H9 (cell line): ENCODE data around the gene PRSS27. TPM values are rescaled to one million over a fixed set of nuclear protein-coding genes. Genes with fewer than 3 reads are reported as not detected.

Experiments
- DNase-seq: peaks from one replicate; pipeline ENCODE4 v3.0.0-alpha.2; 2017
- H2AFZ ChIP-seq: one replicate; pipeline ENCODE4 v1.6.1; 2013; ENCODE audit warnings: mild to moderate bottlenecking, low read length, control low read depth, moderate library complexity
- H2AK5ac ChIP-seq: 2 replicates; pipeline ENCODE4 v1.6.1; 2013; ENCODE audit warnings: low read length, control low read depth, mixed read lengths; ENCODE audit not compliant: insufficient read length
- H2BK120ac ChIP-seq: one replicate; pipeline ENCODE4 v1.6.1; 2013; ENCODE audit warnings: low read depth, mild to moderate bottlenecking, low read length, control low read depth, inconsistent platforms; ENCODE audit not compliant: poor library complexity, severe bottlenecking
- H2BK12ac ChIP-seq: 2 replicates; pipeline ENCODE4 v1.6.1; 2013; ENCODE audit warnings: low read length, control low read depth, mixed read lengths, low read depth; ENCODE audit not compliant: insufficient read length
- H2BK15ac ChIP-seq: 2 replicates; pipeline ENCODE4 v1.6.1; 2013; ENCODE audit warnings: low read depth, low read length, control low read depth
- H2BK20ac ChIP-seq: one replicate; pipeline ENCODE4 v1.6.1; 2013; ENCODE audit warnings: low read depth, mild to moderate bottlenecking, low read length, control low read depth, inconsistent platforms; ENCODE audit not compliant: poor library complexity, severe bottlenecking
- H2BK5ac ChIP-seq: 2 replicates; pipeline ENCODE4 v1.6.1; 2013; ENCODE audit warnings: low read length, control low read depth, mixed read lengths; ENCODE audit not compliant: insufficient read length
- H3K14ac ChIP-seq: 2 replicates; pipeline ENCODE4 v1.6.1; 2013; ENCODE audit warnings: low read length, control low read depth; ENCODE audit not compliant: insufficient read depth
- H3K18ac ChIP-seq: 2 replicates; pipeline ENCODE4 v1.6.1; 2013; ENCODE audit warnings: low read depth, mild to moderate bottlenecking, mixed read lengths, low read length, control low read depth; ENCODE audit not compliant: insufficient read length
- H3K23ac ChIP-seq: 2 replicates; pipeline ENCODE4 v1.6.1; 2013; ENCODE audit warnings: low read length, control low read depth, mixed read lengths, low read depth; ENCODE audit not compliant: insufficient read length
- H3K23me2 ChIP-seq: 2 replicates; pipeline ENCODE4 v1.6.1; 2013; ENCODE audit warnings: low read depth, mild to moderate bottlenecking, mixed read lengths, low read length, control low read depth; ENCODE audit not compliant: insufficient read length, poor library complexity, severe bottlenecking
- H3K27ac ChIP-seq: 2 replicates; pipeline ENCODE4 v1.5.1; 2013; ENCODE audit warnings: low read length, control low read depth, mixed read lengths, low read depth; ENCODE audit not compliant: insufficient read length
- H3K27me3 ChIP-seq: 2 replicates; pipeline ENCODE4 v1.6.1; 2013; ENCODE audit warnings: low read length, control low read depth, inconsistent platforms; ENCODE audit not compliant: insufficient read depth
- H3K4ac ChIP-seq: 2 replicates; pipeline ENCODE4 v1.6.1; 2013; ENCODE audit warnings: low read depth, mild to moderate bottlenecking, control low read depth, inconsistent platforms, low read length, moderate library complexity
- H3K4me1 ChIP-seq: 2 replicates; pipeline ENCODE4 v1.6.1; 2013; ENCODE audit warnings: low read length, control low read depth, inconsistent platforms; ENCODE audit not compliant: insufficient read depth
- H3K4me2 ChIP-seq: 2 replicates; pipeline ENCODE4 v1.6.1; 2013; ENCODE audit warnings: low read length, control low read depth, mixed read lengths; ENCODE audit not compliant: insufficient read length, insufficient read depth
- H3K56ac ChIP-seq: 2 replicates; pipeline ENCODE4 v1.6.1; 2013; ENCODE audit warnings: low read depth, mild to moderate bottlenecking, mixed read lengths, low read length, control low read depth; ENCODE audit not compliant: insufficient read length
- H3K79me1 ChIP-seq: 2 replicates; pipeline ENCODE4 v1.6.1; 2013; ENCODE audit warnings: low read depth, mild to moderate bottlenecking, moderate library complexity, low read length, control low read depth, inconsistent platforms; ENCODE audit not compliant: insufficient read depth, poor library complexity, severe bottlenecking
- H3K79me2 ChIP-seq: 2 replicates; pipeline ENCODE4 v1.6.1; 2013; ENCODE audit warnings: low read length, control low read depth, inconsistent platforms; ENCODE audit not compliant: insufficient read depth
- H3K9ac ChIP-seq: 2 replicates; pipeline ENCODE4 v1.6.1; 2013; ENCODE audit warnings: low read length, control low read depth, mixed read lengths; ENCODE audit not compliant: insufficient read length; ENCODE audit errors: extremely low read depth
- H3K9me3 ChIP-seq: one replicate; pipeline ENCODE4 v1.6.1; 2013; ENCODE audit warnings: low read depth, low read length, inconsistent platforms; ENCODE audit not compliant: control insufficient read depth
- H3T11ph ChIP-seq: one replicate; pipeline ENCODE4 v1.6.1; 2013; ENCODE audit warnings: mild to moderate bottlenecking, low read length, control low read depth, inconsistent platforms
- H4K20me1 ChIP-seq: one replicate; pipeline ENCODE4 v1.6.1; 2013; ENCODE audit not compliant: control insufficient read depth, insufficient read length, insufficient read depth
- H4K5ac ChIP-seq: 2 replicates; pipeline ENCODE4 v1.6.1; 2013; ENCODE audit warnings: low read depth, mild to moderate bottlenecking, mixed read lengths, low read length, control low read depth; ENCODE audit not compliant: insufficient read length
- H4K8ac ChIP-seq: replicated peaks from 2 replicates; pipeline ENCODE4 v1.6.1; 2013; ENCODE audit warnings: low read length, control low read depth, mixed read lengths, low read depth; ENCODE audit not compliant: insufficient read length
- H4K91ac ChIP-seq: 2 replicates; pipeline ENCODE4 v1.6.1; 2013; ENCODE audit warnings: low read depth, mild to moderate bottlenecking, moderate library complexity, mixed read lengths, low read length, control low read depth; ENCODE audit not compliant: insufficient read length
- H3K27ac Mint-ChIP-seq, 3 experiments: 2 replicates in 2 of 3; 3 replicates in 1 of 3; pipeline ENCODE4 v1.8.0; 2020 to 2021; ENCODE audit warnings: mixed read lengths in 3 of 3, mild to moderate bottlenecking in 1 of 3, moderate library complexity in 1 of 3
- H3K27me3 Mint-ChIP-seq: 2 replicates; pipeline ENCODE4 v1.8.0; 2021; ENCODE audit warnings: low read depth, mild to moderate bottlenecking, moderate library complexity, mixed read lengths
- H3K36me3 Mint-ChIP-seq, 3 experiments: 2 replicates in 2 of 3; 3 replicates in 1 of 3; pipeline ENCODE4 v1.8.0; 2020 to 2021; ENCODE audit warnings: low read depth in 3 of 3, mixed read lengths in 3 of 3; ENCODE audit not compliant: insufficient read depth in 1 of 3
- H3K4me1 Mint-ChIP-seq, 2 experiments: 2 replicates each; pipeline ENCODE4 v1.8.0; 2020; ENCODE audit warnings: mixed read lengths in 2 of 2
- H3K4me3 Mint-ChIP-seq, 2 experiments: 2 replicates in 1 of 2; 3 replicates in 1 of 2; pipeline ENCODE4 v1.8.0; 2020 to 2021; ENCODE audit warnings: mild to moderate bottlenecking in 2 of 2, mixed read lengths in 2 of 2, moderate library complexity in 1 of 2
- H3K9me3 Mint-ChIP-seq, 2 experiments: 2 replicates in 1 of 2; 3 replicates in 1 of 2; pipeline ENCODE4 v1.8.0; 2020; ENCODE audit warnings: mild to moderate bottlenecking in 2 of 2, mixed read lengths in 2 of 2, moderate library complexity in 1 of 2
- WGBS: extraction: QIAGEN DNeasy Blood & Tissue Kit; methylation state at CpG from one replicate; pipeline ENCODE4 v1.1.7; 2013; ENCODE audit warnings: missing lambda C conversion rate, low lambda C conversion rate, mixed read lengths; ENCODE audit not compliant: insufficient read length; ENCODE audit errors: extremely low coverage; 5-methylcytosine and 5-hydroxymethylcytosine counted together
- total RNA-seq: library from RNA; stranded (reverse); gene quantifications from 2 replicates; pipeline ENCODE4 v1.2.1, GENCODE V29; 2021
- TF ChIP-seq, protein P1 (sequence below): fragments of 200-600 bp; sonication (generic); conservative IDR thresholded peaks from 3 replicates; pipeline ENCODE4 v1.8.0; 2021; ENCODE audit warnings: antibody characterized with exemption, mild to moderate bottlenecking

The PRSS27 gene
- total RNA-seq, 1 experiment from 2014 or later = 5.0 TPM

DNA sequence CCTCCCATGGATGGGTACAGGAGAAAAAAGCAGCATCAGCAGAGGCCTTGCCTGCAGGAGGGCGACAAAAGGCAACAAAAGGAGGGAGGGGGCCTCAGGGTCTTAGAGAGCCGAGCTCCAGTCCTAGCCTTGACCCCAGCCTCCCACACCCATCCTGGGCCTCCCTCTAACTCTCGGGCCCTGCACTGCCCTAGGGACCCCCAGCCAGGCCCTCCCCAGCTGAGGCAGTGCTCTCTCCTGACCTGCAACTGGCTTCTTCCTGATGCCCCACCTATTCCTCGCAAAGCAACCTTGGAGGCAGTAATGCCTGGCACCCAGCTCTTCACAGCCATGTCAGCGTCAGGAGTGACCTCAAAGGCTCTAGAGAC is 17.2 kb upstream of the PRSS27 start:
- no peak overlapping the region for H4K5ac ChIP-seq
- DNase-seq = no peak
- Mint-ChIP-seq H3K4me1 (peaks cover 6 to 21% of the 10 kb centered on the region in 2 experiments; a peak in 2 of 4 replicates), H3K27me3 (no peaks in the 10 kb centered on the region; the same call in 1 of the 2 replicates), H3K4me3 (no peak overlapping the region), H3K27ac (0 out of 7 replicates have a peak overlapping the region, but pooled peaks of 1 of the 3 experiments have one; percentile 27), H3K9me3 (no peaks in the 10 kb centered on the region), H3K36me3 (no peaks in the 10 kb centered on the region)
- no peak overlapping the region for H3K27ac ChIP-seq
- no peak overlapping the region for H3K23ac ChIP-seq
- no peak overlapping the region for H2BK20ac ChIP-seq
- H2BK5ac ChIP-seq = no peak overlapping the region
- H2BK120ac ChIP-seq = no peak overlapping the region
- no peak overlapping the region for H4K8ac ChIP-seq
- no peak overlapping the region for H3K9ac ChIP-seq
- H2AK5ac ChIP-seq = no peak overlapping the region
- TF ChIP-seq, protein P1, sequence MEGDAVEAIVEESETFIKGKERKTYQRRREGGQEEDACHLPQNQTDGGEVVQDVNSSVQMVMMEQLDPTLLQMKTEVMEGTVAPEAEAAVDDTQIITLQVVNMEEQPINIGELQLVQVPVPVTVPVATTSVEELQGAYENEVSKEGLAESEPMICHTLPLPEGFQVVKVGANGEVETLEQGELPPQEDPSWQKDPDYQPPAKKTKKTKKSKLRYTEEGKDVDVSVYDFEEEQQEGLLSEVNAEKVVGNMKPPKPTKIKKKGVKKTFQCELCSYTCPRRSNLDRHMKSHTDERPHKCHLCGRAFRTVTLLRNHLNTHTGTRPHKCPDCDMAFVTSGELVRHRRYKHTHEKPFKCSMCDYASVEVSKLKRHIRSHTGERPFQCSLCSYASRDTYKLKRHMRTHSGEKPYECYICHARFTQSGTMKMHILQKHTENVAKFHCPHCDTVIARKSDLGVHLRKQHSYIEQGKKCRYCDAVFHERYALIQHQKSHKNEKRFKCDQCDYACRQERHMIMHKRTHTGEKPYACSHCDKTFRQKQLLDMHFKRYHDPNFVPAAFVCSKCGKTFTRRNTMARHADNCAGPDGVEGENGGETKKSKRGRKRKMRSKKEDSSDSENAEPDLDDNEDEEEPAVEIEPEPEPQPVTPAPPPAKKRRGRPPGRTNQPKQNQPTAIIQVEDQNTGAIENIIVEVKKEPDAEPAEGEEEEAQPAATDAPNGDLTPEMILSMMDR = no peak
- H2AFZ ChIP-seq = no peak overlapping the region
- no CpG with 5 or more reads among the region's 5 CpGs for WGBS
- no peaks in the 10 kb centered on the region for H3K79me1 ChIP-seq
- no peaks in the 10 kb centered on the region for H3K23me2 ChIP-seq
- no peak overlapping the region for H2BK15ac ChIP-seq
- H3K56ac ChIP-seq = no peak overlapping the region
- H3T11ph ChIP-seq = no peak overlapping the region
- no peak overlapping the region for H2BK12ac ChIP-seq
- no peaks in the 10 kb centered on the region for H4K20me1 ChIP-seq
- no peak overlapping the region for H4K91ac ChIP-seq
- no peak overlapping the region for H3K14ac ChIP-seq
- H3K79me2 ChIP-seq = no peaks in the 10 kb centered on the region
- no peak overlapping the region for H3K18ac ChIP-seq
- no peak overlapping the region for H3K4me2 ChIP-seq
- no peak overlapping the region for H3K4ac ChIP-seq
- H3K9me3 ChIP-seq = no peaks in the 10 kb centered on the region
- H3K27me3 ChIP-seq = no peaks in the 10 kb centered on the region
- no peaks in the 10 kb centered on the region for H3K4me1 ChIP-seq
